Measurements from ENCODE around the gene BORCS8.

Gene BORCS8

GRCh38 chr19:19132912-19133311 is 59.0 kb downstream of the BORCS8 start:
- in situ Hi-C loops (cut with HindIII; ENCODE audit: low pct_unique_long_range_greater_than_20kb, low sequenced_read_pairs) = no loop called here
- TF ChIP-seq JUND (IDR thresholded peaks at IDR 0.05; ENCODE audit: low read depth) = no peak
- DNase-seq (ENCODE audit: low read depth in 1 of 2, low spot score in 1 of 2) = no peak

- in situ Hi-C loops (cut with HindIII; ENCODE audit: low pct_unique_long_range_greater_than_20kb, low sequenced_read_pairs) = no loop called here
- no peak for DNase-seq (ENCODE audit: low read depth in 1 of 2, low spot score in 1 of 2)
- no peak for TF ChIP-seq JUND (IDR thresholded peaks at IDR 0.05; ENCODE audit: low read depth)
Measured at GRCh38 chr19:19131989-19132388, 60.0 kb downstream of the BORCS8 start.

Measured in T47D (cell line).